HL-60 (cell line): ENCODE data around the gene DENND4B.

Experiments
- CTCF ChIP-seq: IDR thresholded peaks from one replicate; pipeline ENCODE4 v1.5.1; 2011; ENCODE audit warnings: low read length, control low read depth, inconsistent platforms; ENCODE audit not compliant: insufficient read depth
- GABPA ChIP-seq: IDR thresholded peaks from 2 replicates; pipeline ENCODE4 v1.6.1; 2012; ENCODE audit warnings: low read depth

DNA sequence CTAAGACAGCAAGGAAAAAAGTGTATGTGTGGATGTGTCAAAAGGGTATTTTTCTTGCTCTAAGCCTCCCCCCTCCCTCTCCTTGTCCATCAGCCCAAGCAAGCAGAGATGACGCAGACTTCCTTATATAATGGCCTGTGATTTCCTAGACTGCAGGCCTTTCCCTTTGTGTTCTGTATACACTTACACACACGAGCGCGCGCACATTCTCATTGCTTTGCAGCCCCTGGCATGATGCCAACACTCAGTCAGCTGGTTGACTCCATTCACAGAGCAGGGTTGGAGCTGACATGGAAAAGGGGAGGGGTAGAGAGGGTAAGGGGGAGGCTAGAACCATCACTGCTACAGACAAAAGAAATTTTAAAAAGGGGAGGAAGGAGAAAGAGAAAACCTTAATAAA, 65.6 kb downstream of the DENND4B start:
- no peak for TF ChIP-seq CTCF
- no peak for TF ChIP-seq GABPA
